LNCaP clone FGC (cell line): ENCODE data around the gene MAP4.
"Not testable (repeated sequence)": the region's sequence is repeated elsewhere in the genome, so short reads cannot be mapped to it uniquely, and the experiment has no call there.

Experiments used
- DNase-seq: peaks from one replicate; pipeline ENCODE4 v3.0.0-alpha.2; 2011; ENCODE audit warnings: low read depth
- H3K4me3 ChIP-seq: 2 replicates; pipeline ENCODE4 v1.5.1; 2011; ENCODE audit warnings: mild to moderate bottlenecking, low read depth, low read length, control low read depth
- TF ChIP-seq, protein P1 (sequence below): IDR thresholded peaks from 2 replicates; pipeline ENCODE4 v1.5.1; 2012; ENCODE audit warnings: mild to moderate bottlenecking; ENCODE audit not compliant: control insufficient read depth, insufficient read depth; ENCODE audit errors: extremely low read depth

Gene MAP4

GRCh38 chr3:47841786-47842349, 174.3 kb downstream of the MAP4 start:
- TF ChIP-seq, protein P1, sequence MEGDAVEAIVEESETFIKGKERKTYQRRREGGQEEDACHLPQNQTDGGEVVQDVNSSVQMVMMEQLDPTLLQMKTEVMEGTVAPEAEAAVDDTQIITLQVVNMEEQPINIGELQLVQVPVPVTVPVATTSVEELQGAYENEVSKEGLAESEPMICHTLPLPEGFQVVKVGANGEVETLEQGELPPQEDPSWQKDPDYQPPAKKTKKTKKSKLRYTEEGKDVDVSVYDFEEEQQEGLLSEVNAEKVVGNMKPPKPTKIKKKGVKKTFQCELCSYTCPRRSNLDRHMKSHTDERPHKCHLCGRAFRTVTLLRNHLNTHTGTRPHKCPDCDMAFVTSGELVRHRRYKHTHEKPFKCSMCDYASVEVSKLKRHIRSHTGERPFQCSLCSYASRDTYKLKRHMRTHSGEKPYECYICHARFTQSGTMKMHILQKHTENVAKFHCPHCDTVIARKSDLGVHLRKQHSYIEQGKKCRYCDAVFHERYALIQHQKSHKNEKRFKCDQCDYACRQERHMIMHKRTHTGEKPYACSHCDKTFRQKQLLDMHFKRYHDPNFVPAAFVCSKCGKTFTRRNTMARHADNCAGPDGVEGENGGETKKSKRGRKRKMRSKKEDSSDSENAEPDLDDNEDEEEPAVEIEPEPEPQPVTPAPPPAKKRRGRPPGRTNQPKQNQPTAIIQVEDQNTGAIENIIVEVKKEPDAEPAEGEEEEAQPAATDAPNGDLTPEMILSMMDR: no peak
- no peak for DNase-seq
- no peak overlapping the region for H3K4me3 ChIP-seq

- DNase-seq: no peak
- TF ChIP-seq, protein P1: no peak
- H3K4me3 ChIP-seq: no peak overlapping the region
Measured at GRCh38 chr3:47838503-47838902, 177.7 kb downstream of the MAP4 start.

DNA sequence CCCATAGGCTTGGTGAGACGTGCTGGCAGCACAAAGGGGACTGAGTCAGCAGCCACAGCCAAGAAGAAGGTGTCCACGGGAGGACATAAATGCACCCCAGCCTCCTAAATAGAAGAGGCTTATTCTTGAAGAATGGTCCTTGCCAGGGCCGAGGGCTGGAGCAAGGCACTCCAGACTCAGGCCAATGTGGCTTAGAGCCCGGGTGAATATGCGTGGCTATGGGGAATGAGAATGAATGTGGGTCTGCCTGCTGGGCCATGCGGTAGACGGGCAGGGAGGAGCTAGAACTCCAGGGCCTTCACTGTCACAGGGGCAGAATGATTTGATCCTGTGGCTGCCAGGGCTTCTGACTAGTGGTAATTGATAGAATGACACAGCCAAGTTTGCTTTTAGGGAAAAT, 179.2 kb downstream of the MAP4 start:
- TF ChIP-seq, protein P1: no peak
- H3K4me3 ChIP-seq: no peak overlapping the region

DNA sequence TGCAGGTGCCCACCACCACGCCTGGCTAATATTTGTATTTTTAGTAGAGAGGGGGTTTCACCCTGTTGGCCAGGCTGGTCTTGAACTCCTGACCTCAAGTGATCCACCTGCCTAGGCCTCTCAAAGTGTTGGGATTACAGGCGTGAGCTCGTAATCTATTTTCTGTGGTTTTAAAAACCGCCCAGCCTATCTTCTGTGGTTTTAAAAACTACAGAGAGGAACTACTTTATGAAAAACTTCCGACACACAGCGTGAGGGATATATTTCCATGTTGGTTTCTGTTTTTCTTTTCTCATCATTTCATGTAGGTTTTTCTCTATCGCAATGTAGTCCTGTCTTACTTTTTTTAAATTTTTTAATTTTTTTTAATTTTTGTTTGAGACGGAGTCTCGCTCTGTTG, 186.7 kb downstream of the MAP4 start:
- H3K4me3 ChIP-seq, DNase-seq: not testable (repeated sequence)

More for the DNA sequence above, 179.2 kb downstream of the MAP4 start:
- DNase-seq: no peak

GRCh38 chr3:47825590-47825989, 190.6 kb downstream of the MAP4 start:
- H3K4me3 ChIP-seq: peak overlapping the region; percentile 79
- TF ChIP-seq, protein P1: no peak
- DNase-seq: no peak

DNA sequence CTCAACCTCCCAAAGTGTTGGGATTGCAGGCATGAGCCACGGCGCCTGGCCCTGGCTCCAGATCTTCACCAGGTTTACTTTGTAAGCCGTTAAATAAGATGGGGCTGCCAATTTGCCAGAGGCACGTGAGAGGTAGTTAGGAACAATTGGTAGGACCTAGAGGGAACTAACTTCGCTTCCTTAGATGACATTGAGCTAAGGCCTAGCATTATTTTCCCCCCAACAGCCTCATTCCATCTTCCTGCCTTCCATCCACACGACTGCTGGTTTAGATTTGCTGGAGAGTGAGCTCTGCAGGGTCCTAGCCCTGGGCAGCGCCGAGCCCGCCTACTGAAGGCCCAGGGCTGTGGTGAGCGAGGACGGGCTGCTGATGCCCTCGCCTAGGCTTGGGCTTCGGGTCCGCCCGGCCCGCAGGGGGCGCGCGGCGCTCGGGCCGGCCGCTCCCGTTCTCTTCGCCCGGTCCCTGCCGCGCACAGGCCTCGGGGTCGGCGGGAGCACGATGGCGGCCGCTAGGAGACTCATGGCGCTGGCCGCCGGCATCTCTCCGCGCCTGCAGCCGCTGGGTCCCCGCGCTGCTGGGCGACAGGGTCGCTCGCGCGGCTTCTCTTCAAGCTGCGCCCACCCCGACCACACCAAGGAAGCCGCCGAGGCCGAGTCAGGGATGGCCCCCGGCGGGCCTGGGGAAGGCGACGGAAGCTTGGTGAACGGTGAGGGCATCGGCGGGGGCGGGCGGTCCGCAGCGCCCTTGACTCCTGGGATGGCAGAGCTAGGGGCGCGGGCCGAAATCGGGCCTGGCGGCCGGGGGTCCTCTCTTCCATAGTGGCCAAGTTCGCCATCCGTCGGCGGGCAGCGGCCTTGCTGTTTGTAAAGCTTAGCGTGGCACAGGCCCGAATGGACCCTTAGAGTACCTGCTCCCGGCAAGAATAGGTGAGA, 191.4 kb downstream of the MAP4 start:
- H3K4me3 ChIP-seq: peak overlapping the region; percentile 79
- DNase-seq: peak; percentile 62
- TF ChIP-seq, protein P1: peak; percentile 99

DNA sequence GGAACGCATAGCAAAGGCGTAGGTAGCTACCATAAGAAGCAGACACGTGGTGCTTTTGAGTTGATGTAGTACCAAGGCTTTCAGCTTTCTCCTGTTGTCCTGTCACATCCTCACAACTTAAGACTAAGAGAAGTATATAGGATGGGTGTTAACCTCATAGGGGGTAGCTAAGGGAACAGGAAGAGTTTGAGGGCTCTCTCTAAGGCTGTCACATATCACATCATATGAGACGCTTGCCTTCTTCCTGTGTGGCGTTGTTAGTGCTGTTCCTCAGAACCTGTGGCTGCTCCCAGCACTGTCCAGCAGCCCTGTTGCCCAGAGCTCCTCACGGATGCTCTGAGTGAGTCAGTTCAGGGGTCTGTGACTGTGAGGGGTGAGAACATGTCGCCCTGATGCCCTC, 198.6 kb downstream of the MAP4 start:
- DNase-seq: no peak
- H3K4me3 ChIP-seq: no peak overlapping the region
- TF ChIP-seq, protein P1: no peak
